ENCODE measurements around the gene CPT1B.

Gene CPT1B

DNA sequence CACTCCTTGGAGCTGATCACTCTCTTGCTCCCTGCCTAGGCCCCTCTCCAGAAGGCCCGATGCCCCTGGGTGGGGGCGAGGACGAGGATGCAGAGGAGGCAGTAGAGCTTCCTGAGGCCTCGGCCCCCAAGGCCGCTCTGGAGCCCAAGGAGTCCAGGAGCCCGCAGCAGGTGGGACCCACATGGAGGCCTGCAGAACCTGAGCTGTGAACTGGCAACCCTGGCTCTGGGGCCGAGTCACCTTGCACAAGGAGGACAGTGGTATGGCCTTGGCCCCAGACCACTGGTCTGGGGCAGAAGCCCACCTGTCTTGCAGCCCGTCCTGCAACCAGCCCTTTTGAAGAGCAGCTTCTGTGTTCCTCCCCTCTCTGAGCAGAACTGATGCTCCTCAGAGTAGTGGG, 59.1 kb downstream of the CPT1B start:
- no peak overlapping the region for H3K4me3 ChIP-seq (ENCODE audit: severe bottlenecking)
- no peak for TF ChIP-seq CTCF (IDR thresholded peaks at IDR 0.05; ENCODE audit: poor library complexity, severe bottlenecking)
- H3K4me1 ChIP-seq (ENCODE audit: insufficient read depth, poor library complexity, severe bottlenecking) = no peaks in the 10 kb centered on the region
- no peaks in the 10 kb centered on the region for H3K9me3 ChIP-seq (ENCODE audit: severe bottlenecking)
- no peaks in the 10 kb centered on the region for H3K27me3 ChIP-seq (ENCODE audit: insufficient read depth, poor library complexity, severe bottlenecking)
- no peak overlapping the region for H3K27ac ChIP-seq (ENCODE audit: poor library complexity, severe bottlenecking)
- ATAC-seq (ENCODE audit: low read depth) (no peak), DNase-seq (ENCODE audit: low spot score) (no peak)
- H3K36me3 ChIP-seq (ENCODE audit: low read depth) = peaks cover 37% of the 10 kb centered on the region

Measured in RWPE2 (cell line).